H1 (cell line): ENCODE measurements around the gene AKAP7. TPM values are rescaled to one million over a fixed set of nuclear protein-coding genes. Genes with fewer than 3 reads are reported as not detected.

Experiments
- CTCF ChIA-PET: fragments of 300-600 bp; sonication (Branson Sonifier 250); formaldehyde crosslinking; loops from one replicate; lab custom pipeline; 2021; ENCODE audit not compliant: partially characterized antibody; lab: Charles Lee
- POLR2A ChIA-PET: fragments of 300-600 bp; sonication (Branson Sonifier 250); formaldehyde crosslinking; loops from one replicate; lab custom pipeline; 2021; ENCODE audit warnings: inconsistent platforms; ENCODE audit not compliant: partially characterized antibody; lab: Charles Lee
- DNase-seq, 2 experiments: peaks; one replicate each; pipeline versions ENCODE4 v3.0.0 to v3.0.0-alpha.2; 2010 to 2022; ENCODE audit warnings: low spot score in 2 of 2, low read depth in 1 of 2, mixed read lengths in 1 of 2
- FAIRE-seq: peaks from 2 replicates; lab custom pipeline; 2011; peaks lifted over from hg19 to GRCh38; lab: Jason Lieb, UNC
- H2AFZ ChIP-seq: 2 replicates; pipeline ENCODE4 v1.8.1; 2012; ENCODE audit warnings: low read length, inconsistent platforms
- H2AK5ac ChIP-seq: 2 replicates; pipeline ENCODE4 v1.6.1; 2013; ENCODE audit warnings: low read depth, low read length
- H2BK120ac ChIP-seq: replicated peaks from 2 replicates; pipeline ENCODE3; 2013; ENCODE audit warnings: low read depth, low read length, inconsistent platforms
- H2BK12ac ChIP-seq: 2 replicates; pipeline ENCODE4 v1.6.1; 2013; ENCODE audit warnings: low read depth, low read length
- H2BK15ac ChIP-seq: 2 replicates; pipeline ENCODE4 v1.6.1; 2013; ENCODE audit warnings: low read length
- H2BK20ac ChIP-seq: 2 replicates; pipeline ENCODE4 v1.6.1; 2013; ENCODE audit warnings: low read length
- H2BK5ac ChIP-seq: 2 replicates; pipeline ENCODE4 v1.6.1; 2013; ENCODE audit warnings: low read depth, low read length
- H3K14ac ChIP-seq: 2 replicates; pipeline ENCODE4 v1.6.1; 2013; ENCODE audit warnings: inconsistent platforms; ENCODE audit not compliant: insufficient read length
- H3K18ac ChIP-seq: 2 replicates; pipeline ENCODE4 v1.6.1; 2013; ENCODE audit warnings: low read length; ENCODE audit errors: extremely low read depth
- H3K23ac ChIP-seq: 2 replicates; pipeline ENCODE4 v1.6.1; 2013; ENCODE audit warnings: inconsistent platforms; ENCODE audit not compliant: insufficient read length
- H3K23me2 ChIP-seq: 2 replicates; pipeline ENCODE4 v1.6.1; 2013; ENCODE audit warnings: low read depth, low read length
- H3K27ac ChIP-seq: 2 replicates; pipeline ENCODE4 v1.6.1; 2011; ENCODE audit warnings: low read depth, low read length, inconsistent platforms
- H3K27me3 ChIP-seq, 4 experiments: replicated peaks in 1 of 4; 1 replicate in 1 of 4; 2 replicates in 3 of 4; pipeline versions ENCODE4 v1.6.1 to v1.8.1; 2011 to 2013; ENCODE audit warnings: low read length in 3 of 4, mild to moderate bottlenecking in 3 of 4, inconsistent platforms in 2 of 4, mixed read lengths in 2 of 4, moderate library complexity in 1 of 4; ENCODE audit not compliant: control insufficient read depth in 3 of 4, insufficient read depth in 3 of 4; ENCODE audit errors: extremely low read depth in 1 of 4
- H3K36me3 ChIP-seq, 4 experiments: 2 replicates each; pipeline versions ENCODE4 v1.6.1 to v1.8.1; 2011 to 2013; ENCODE audit warnings: mild to moderate bottlenecking in 4 of 4, low read length in 3 of 4, moderate library complexity in 2 of 4, control low read depth in 1 of 4, inconsistent platforms in 1 of 4; ENCODE audit not compliant: insufficient read depth in 4 of 4, control insufficient read depth in 2 of 4
- H3K4ac ChIP-seq: replicated peaks from 2 replicates; pipeline ENCODE3; 2013; ENCODE audit warnings: low read length, low read depth, mixed read lengths, inconsistent platforms; ENCODE audit not compliant: insufficient read length
- H3K4me1 ChIP-seq, 4 experiments: replicated peaks in 1 of 4; 1 replicate in 1 of 4; 2 replicates in 3 of 4; pipeline versions ENCODE4 v1.6.1 to v1.8.1; 2011 to 2013; ENCODE audit warnings: low read length in 3 of 4, inconsistent platforms in 2 of 4, mixed read lengths in 1 of 4; ENCODE audit not compliant: insufficient read depth in 4 of 4, control insufficient read depth in 3 of 4
- H3K4me2 ChIP-seq, 2 experiments: 2 replicates each; pipeline versions ENCODE4 v1.6.1 to v1.8.1; 2011 to 2013; ENCODE audit warnings: low read depth in 2 of 2, low read length in 2 of 2, control low read depth in 1 of 2, inconsistent platforms in 1 of 2, mild to moderate bottlenecking in 1 of 2; ENCODE audit not compliant: insufficient read depth in 1 of 2
- H3K4me3 ChIP-seq, 4 experiments: fragments of 200-600, 300-600 bp in 1 of 4; sonication (generic), shearing (Covaris generic), sonication (Bioruptor Twin) in 1 of 4; 2 replicates each; pipeline versions ENCODE4 v1.5.1 to v1.8.1; 2011 to 2016; ENCODE audit warnings: low read length in 4 of 4, low read depth in 3 of 4, control low read depth in 2 of 4, inconsistent platforms in 2 of 4, mild to moderate bottlenecking in 2 of 4, mixed read lengths in 1 of 4, moderate library complexity in 1 of 4; ENCODE audit not compliant: insufficient read depth in 2 of 4; ENCODE audit errors: extremely low read depth in 1 of 4
- H3K56ac ChIP-seq: replicated peaks from 2 replicates; pipeline ENCODE3; 2013; ENCODE audit warnings: low read depth, mild to moderate bottlenecking, mixed read lengths, low read length, inconsistent platforms; ENCODE audit not compliant: insufficient read length
- H3K79me1 ChIP-seq: 2 replicates; pipeline ENCODE4 v1.6.1; 2013; ENCODE audit warnings: low read depth, low read length, control low read depth
- H3K79me2 ChIP-seq, 2 experiments: 2 replicates each; pipeline versions ENCODE4 v1.6.1 to v1.8.1; 2012 to 2013; ENCODE audit warnings: low read length in 2 of 2, mild to moderate bottlenecking in 2 of 2, inconsistent platforms in 1 of 2; ENCODE audit not compliant: insufficient read depth in 2 of 2, control insufficient read depth in 1 of 2
- H3K9ac ChIP-seq, 4 experiments: replicated peaks in 1 of 4; 1 replicate in 1 of 4; 2 replicates in 3 of 4; pipeline versions ENCODE4 v1.6.1 to v1.8.1; 2011 to 2013; ENCODE audit warnings: low read depth in 3 of 4, low read length in 3 of 4, control low read depth in 2 of 4, mild to moderate bottlenecking in 2 of 4, moderate library complexity in 2 of 4, inconsistent platforms in 1 of 4; ENCODE audit errors: extremely low read depth in 1 of 4
- H3K9me3 ChIP-seq, 2 experiments: 2 replicates each; pipeline versions ENCODE4 v1.6.1 to v1.8.1; 2012 to 2013; ENCODE audit warnings: mild to moderate bottlenecking in 2 of 2, moderate library complexity in 2 of 2, control low read depth in 1 of 2, inconsistent platforms in 1 of 2, low read depth in 1 of 2, low read length in 1 of 2, mixed read lengths in 1 of 2; ENCODE audit not compliant: insufficient read depth in 2 of 2
- H4K20me1 ChIP-seq, 2 experiments: replicated peaks in 1 of 2; 2 replicates each; pipeline versions ENCODE3 to v1.8.1; 2011 to 2013; ENCODE audit warnings: inconsistent platforms in 2 of 2, low read length in 2 of 2, mild to moderate bottlenecking in 1 of 2; ENCODE audit not compliant: insufficient read depth in 2 of 2, control insufficient read depth in 1 of 2
- H4K5ac ChIP-seq: 2 replicates; pipeline ENCODE4 v1.6.1; 2013; ENCODE audit warnings: low read length, low read depth, mixed read lengths, inconsistent platforms; ENCODE audit not compliant: insufficient read length
- H4K8ac ChIP-seq: 2 replicates; pipeline ENCODE4 v1.8.0; 2013; ENCODE audit warnings: mild to moderate bottlenecking, moderate library complexity, low read length, inconsistent platforms; ENCODE audit not compliant: insufficient read depth; ENCODE audit errors: extremely low read depth
- H4K91ac ChIP-seq: replicated peaks from 2 replicates; pipeline ENCODE3; 2013; ENCODE audit warnings: low read length, mixed read lengths, inconsistent platforms; ENCODE audit not compliant: insufficient read length
- ASH2L ChIP-seq: fragments of 200-600, 300-600 bp; sonication (generic); IDR thresholded peaks from one replicate; pipeline ENCODE4 v1.7.1; 2017; ENCODE audit warnings: low read length
- CBX8 ChIP-seq: fragments of 300-800, 300-1000 bp; sonication (generic); IDR thresholded peaks from 2 replicates; pipeline ENCODE4 v1.7.1; 2016; ENCODE audit warnings: low read depth, low read length, borderline replicate concordance
- GTF2F1 ChIP-seq: IDR thresholded peaks from 2 replicates; pipeline ENCODE4 v1.6.1; 2012; ENCODE audit warnings: low read depth, low read length, improper control_type of control experiment, borderline replicate concordance
- JUN ChIP-seq: IDR thresholded peaks from 2 replicates; pipeline ENCODE4 v1.6.1; 2011; ENCODE audit warnings: low read depth, mild to moderate bottlenecking, improper control_type of control experiment, low read length
- KDM5A ChIP-seq: fragments of 200-600 bp; IDR thresholded peaks from 2 replicates; pipeline ENCODE4 v1.7.1; 2012; ENCODE audit warnings: mild to moderate bottlenecking, low read length, inconsistent platforms, mixed read lengths
- NRF1 ChIP-seq: IDR thresholded peaks from 2 replicates; pipeline ENCODE4 v1.6.1; 2011; ENCODE audit warnings: mild to moderate bottlenecking, low read depth, low read length, improper control_type of control experiment
- POU5F1 ChIP-seq: IDR thresholded peaks from 2 replicates; pipeline ENCODE4 v1.6.1; 2011; ENCODE audit warnings: low read depth, mild to moderate bottlenecking, low read length, moderate library complexity
- RNF2 ChIP-seq: fragments of 200-900, 300-1000 bp; sonication (generic); IDR thresholded peaks from 2 replicates; pipeline ENCODE4 v1.7.1; 2016; ENCODE audit warnings: borderline replicate concordance, low read depth, mild to moderate bottlenecking, antibody characterized with exemption, low read length; ENCODE audit not compliant: poor library complexity, severe bottlenecking; ENCODE audit errors: missing control alignments
- SP2 ChIP-seq: IDR thresholded peaks from 2 replicates; pipeline ENCODE4 v1.6.1; 2012; ENCODE audit warnings: mild to moderate bottlenecking, low read length, inconsistent platforms
- ZNF274 ChIP-seq: IDR thresholded peaks from 2 replicates; pipeline ENCODE4 v1.7.0; 2012; ENCODE audit warnings: low read length, borderline replicate concordance; ENCODE audit errors: extremely low read depth
- WGBS, 2 experiments: shearing (Covaris generic) in 1 of 2; methylation state at CpG; one replicate each; pipeline versions ENCODE4 v1.1.6 to v1.1.7; 2013 to 2015; ENCODE audit warnings: low lambda C conversion rate in 2 of 2, mixed read lengths in 2 of 2, inconsistent platforms in 1 of 2, low coverage in 1 of 2, missing lambda C conversion rate in 1 of 2; ENCODE audit not compliant: insufficient replicate concordance in 2 of 2, insufficient coverage in 1 of 2, insufficient read length in 1 of 2; ENCODE audit errors: extremely low coverage in 1 of 2, missing lambda C conversion rate in 1 of 2; 5-methylcytosine and 5-hydroxymethylcytosine counted together
- polyA plus RNA-seq, 7 experiments: library from polyadenylated mRNA; depleted of rRNA in 3 of 7; stranded (reverse) in 5 of 7; unstranded in 2 of 7; fragments of >200 nt in 5 of 7; fragments of 200-250 nt in 2 of 7; gene quantifications; 1 replicate in 5 of 7; 2 replicates in 1 of 7; 4 replicates in 1 of 7; pipeline versions ENCODE4 v1.2.1 to v1.2.3, GENCODE V29; 2011 to 2013; ENCODE audit warnings: missing spikeins in 2 of 7, mixed read lengths in 2 of 7
- total RNA-seq: library from RNA; stranded (reverse); fragmentation: NEBNext Ultra II Directional; extraction: Animal tissue kit (Norgen Biotek cat#: 25700); gene quantifications from 2 replicates; pipeline ENCODE4 v1.2.1, GENCODE V29; 2021

Gene AKAP7
- total and polyA plus RNA-seq, 2 of the 8 experiments (the other 6 are each of a cell fraction or from before 2014, with no cell fraction given) = 4.7 to 16.9 TPM

DNA sequence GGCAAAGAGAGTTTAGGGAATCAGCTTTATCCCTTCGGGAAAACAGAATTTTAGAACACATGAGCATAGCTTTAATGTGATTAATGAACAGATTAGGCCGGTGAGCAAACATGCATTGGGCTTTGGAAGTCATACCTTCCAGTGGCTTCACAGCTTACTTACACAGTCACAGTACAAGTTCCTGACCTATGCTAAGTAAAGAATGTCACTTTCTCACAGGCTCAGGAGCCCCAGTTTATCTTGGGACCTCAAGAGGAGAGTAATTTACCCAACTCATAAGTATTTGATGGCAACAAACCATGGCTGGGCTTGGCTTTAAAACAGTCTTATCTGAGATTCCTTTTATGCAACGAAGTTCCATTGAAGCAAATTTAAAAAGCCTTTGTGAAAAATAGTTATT lies 195.9 kb downstream of the AKAP7 start:
- no peak overlapping the region for H3K23ac ChIP-seq
- H2BK120ac ChIP-seq = peak overlapping the region; percentile 57
- no peak overlapping the region for H3K9ac ChIP-seq
- 0 out of 2 replicates have a peak overlapping the region, but pooled peaks have one; percentile 27 for H2BK12ac ChIP-seq
- H2AFZ ChIP-seq = no peak overlapping the region
- no peaks in the 10 kb centered on the region for H3K9me3 ChIP-seq
- H3K56ac ChIP-seq = no peak overlapping the region
- peak overlapping the region; percentile 90 for H4K91ac ChIP-seq
- no peak overlapping the region for H3K4me2 ChIP-seq
- ChIA-PET POLR2A (interaction anchor here (1.5 kb wide), 1 partner anchor 48 kb away, joined by 4 read pairs; no protein-coding TSS in a partner anchor), CTCF (interaction anchor here (1.1 to 1.2 kb wide), 2 partner anchors 20 to 53 kb away, joined by 3 read pairs; no protein-coding TSS in a partner anchor)
- H2BK5ac ChIP-seq = peak overlapping the region; percentile 87; the same call in 1 of the 2 replicates
- H3K23me2 ChIP-seq = no peaks in the 10 kb centered on the region
- 90% methylated on average over 3 of the region's 3 CpGs; no CpG with 5 or more reads in 1 of the 2 experiments for WGBS, 2 experiments
- H3K14ac ChIP-seq = no peak overlapping the region
- H3K36me3 ChIP-seq = peaks cover 0 to 5% (median 0%) of the 10 kb centered on the region in 4 experiments; a peak in 1 of 8 replicates
- no peak overlapping the region for H3K27ac ChIP-seq
- H3K18ac ChIP-seq = peak overlapping the region; percentile 93
- no peak overlapping the region for H3K4me3 ChIP-seq
- 0 out of 2 replicates have a peak overlapping the region, but pooled peaks have one; percentile 4 for H2BK20ac ChIP-seq
- TF ChIP-seq POU5F1 (no peak), ASH2L (no peak), SP2 (no peak), GTF2F1 (no peak), RNF2 (no peak), ZNF274 (no peak), JUN (no peak), KDM5A (no peak), NRF1 (no peak), CBX8 (no peak)
- H3K79me2 ChIP-seq = no peaks in the 10 kb centered on the region
- peak overlapping the region; percentile 21 for H4K5ac ChIP-seq
- no peaks in the 10 kb centered on the region for H3K27me3 ChIP-seq
- H3K79me1 ChIP-seq = no peaks in the 10 kb centered on the region
- no peak overlapping the region for H2AK5ac ChIP-seq
- FAIRE-seq (no peak), DNase-seq (no peak)
- H4K20me1 ChIP-seq = no peaks in the 10 kb centered on the region
- H4K8ac ChIP-seq = no peak overlapping the region
- no peak overlapping the region for H2BK15ac ChIP-seq
- no peak overlapping the region for H3K4ac ChIP-seq
- peaks cover 0 to 9% (median 2%) of the 10 kb centered on the region in 4 experiments; a peak in 2 of 7 replicates for H3K4me1 ChIP-seq
